Activated naive CD4-positive, alpha-beta T cell treated with anti-CD3 and anti-CD28 coated beads, Interleukin-2, amount 10 ng/mL, durations not matched to agents 7 days and 5 days (primary cell): Measurements from ENCODE around the gene FNDC3A.
"Not testable (repeated sequence)": the region's sequence is repeated elsewhere in the genome, so short reads cannot be mapped to it uniquely, and the experiment has no call there.

Experiments
- CTCF ChIA-PET: fragments of 350-600 bp; sonication (Branson Sonifier 250); formaldehyde crosslinking; loops from one replicate; lab custom pipeline; 2021; ENCODE audit warnings: antibody characterized with exemption; lab: Charles Lee
- DNase-seq: peaks from one replicate; pipeline ENCODE4 v3.0.0-alpha.2; 2020
- H3K27ac Mint-ChIP-seq: one replicate; pipeline ENCODE4 v1.8.0; 2021; ENCODE audit warnings: mild to moderate bottlenecking, moderate library complexity, mixed read lengths
- H3K27me3 Mint-ChIP-seq: one replicate; pipeline ENCODE4 v1.8.0; 2021; ENCODE audit warnings: mild to moderate bottlenecking, mixed read lengths
- H3K36me3 Mint-ChIP-seq: one replicate; pipeline ENCODE4 v1.8.0; 2021; ENCODE audit warnings: mixed read lengths
- H3K4me1 Mint-ChIP-seq: one replicate; pipeline ENCODE4 v1.8.0; 2021; ENCODE audit warnings: mixed read lengths
- H3K4me3 Mint-ChIP-seq: one replicate; pipeline ENCODE4 v1.8.0; 2021; ENCODE audit warnings: mild to moderate bottlenecking, moderate library complexity, mixed read lengths
- H3K9me3 Mint-ChIP-seq: one replicate; pipeline ENCODE4 v1.8.0; 2021; ENCODE audit warnings: mixed read lengths

FNDC3A gene

DNA sequence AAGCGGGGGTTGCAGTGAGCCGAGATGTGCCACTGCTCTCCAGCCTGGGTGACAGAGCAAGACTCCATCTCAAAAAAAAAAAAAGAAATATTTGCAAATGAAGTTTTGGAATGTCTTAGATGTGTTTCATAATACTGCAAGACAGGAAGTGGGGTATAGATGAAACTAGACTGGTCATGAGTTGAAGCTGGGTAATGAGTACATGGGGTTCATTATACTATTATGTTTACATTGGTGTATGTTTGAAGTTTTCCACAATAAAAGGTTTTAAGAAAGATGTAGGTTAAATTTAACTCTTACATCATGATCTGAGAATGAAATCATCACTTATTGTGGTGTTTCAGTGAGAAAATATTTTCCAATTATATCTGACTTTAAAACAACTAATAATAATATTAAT is 19.0 kb downstream of the FNDC3A start:
- Mint-ChIP-seq H3K4me1 (peaks cover 13% of the 10 kb centered on the region), H3K9me3 (peaks cover 29% of the 10 kb centered on the region), H3K36me3 (peaks cover 55% of the 10 kb centered on the region), H3K27me3 (no peaks in the 10 kb centered on the region), H3K4me3 (no peak overlapping the region), H3K27ac (no peak overlapping the region)
- CTCF ChIA-PET = no interaction called here
- no peak for DNase-seq

DNA sequence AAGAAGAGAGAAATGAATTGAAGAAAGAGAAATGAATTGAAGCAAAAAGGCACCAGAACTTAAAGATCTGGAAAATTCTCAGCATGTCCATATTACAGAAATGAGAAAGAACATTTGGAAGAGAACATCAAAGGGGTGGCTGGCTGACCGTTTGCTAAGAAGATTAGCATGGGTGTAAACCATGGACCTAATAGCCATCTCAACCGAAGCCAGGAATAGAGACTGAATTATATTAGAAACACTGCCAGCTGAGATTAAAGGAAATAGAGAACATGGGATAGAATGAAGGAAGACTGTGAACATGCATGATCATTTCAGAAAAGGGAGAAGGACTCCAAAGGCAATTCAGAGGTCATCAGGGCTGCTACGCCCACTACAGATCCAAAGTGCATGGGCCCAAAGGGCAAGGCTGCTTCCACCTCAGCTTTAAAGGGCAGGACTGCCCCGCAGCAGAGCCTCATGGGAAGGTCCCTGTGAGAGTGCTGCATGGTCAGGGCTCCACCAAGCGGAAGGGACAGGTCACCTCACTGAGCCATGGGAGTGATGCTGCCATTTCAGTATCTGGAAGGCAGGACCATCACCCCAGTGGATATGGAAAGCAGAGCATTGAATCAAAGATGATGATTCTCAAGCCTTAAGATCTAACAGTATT is 23.1 kb downstream of the FNDC3A start:
- Mint-ChIP-seq H3K27ac (no peak overlapping the region), H3K4me3 (no peak overlapping the region)

DNA sequence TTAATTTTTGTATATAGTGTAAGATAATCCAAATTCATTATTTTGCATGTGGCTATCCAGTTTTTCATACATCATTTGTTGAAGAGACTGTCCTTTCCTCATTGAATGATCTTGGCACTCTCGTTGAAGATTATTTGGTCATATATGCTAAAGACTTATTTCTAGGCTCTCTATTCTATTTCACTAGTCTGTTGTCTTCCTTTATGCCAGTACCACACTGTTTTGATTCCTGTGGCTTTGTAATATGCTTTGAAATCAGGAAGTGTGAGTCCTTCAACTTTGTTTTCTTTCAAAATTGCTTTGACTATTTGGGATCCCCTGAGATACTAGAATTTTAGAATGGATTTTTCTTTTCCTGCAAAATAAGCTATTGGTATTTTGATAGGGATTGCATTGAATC is 24.5 kb downstream of the FNDC3A start:
- Mint-ChIP-seq H3K36me3 (peaks cover 54% of the 10 kb centered on the region), H3K4me3 (no peak overlapping the region)
- DNase-seq = no peak

More for the DNA sequence above, 23.1 kb downstream of the FNDC3A start:
- H3K4me1 Mint-ChIP-seq = peaks cover 10% of the 10 kb centered on the region
- H3K36me3 Mint-ChIP-seq = peaks cover 60% of the 10 kb centered on the region
- peaks cover 36% of the 10 kb centered on the region for H3K9me3 Mint-ChIP-seq
- CTCF ChIA-PET = no interaction called here
- DNase-seq = no peak
- H3K27me3 Mint-ChIP-seq = no peaks in the 10 kb centered on the region

DNA sequence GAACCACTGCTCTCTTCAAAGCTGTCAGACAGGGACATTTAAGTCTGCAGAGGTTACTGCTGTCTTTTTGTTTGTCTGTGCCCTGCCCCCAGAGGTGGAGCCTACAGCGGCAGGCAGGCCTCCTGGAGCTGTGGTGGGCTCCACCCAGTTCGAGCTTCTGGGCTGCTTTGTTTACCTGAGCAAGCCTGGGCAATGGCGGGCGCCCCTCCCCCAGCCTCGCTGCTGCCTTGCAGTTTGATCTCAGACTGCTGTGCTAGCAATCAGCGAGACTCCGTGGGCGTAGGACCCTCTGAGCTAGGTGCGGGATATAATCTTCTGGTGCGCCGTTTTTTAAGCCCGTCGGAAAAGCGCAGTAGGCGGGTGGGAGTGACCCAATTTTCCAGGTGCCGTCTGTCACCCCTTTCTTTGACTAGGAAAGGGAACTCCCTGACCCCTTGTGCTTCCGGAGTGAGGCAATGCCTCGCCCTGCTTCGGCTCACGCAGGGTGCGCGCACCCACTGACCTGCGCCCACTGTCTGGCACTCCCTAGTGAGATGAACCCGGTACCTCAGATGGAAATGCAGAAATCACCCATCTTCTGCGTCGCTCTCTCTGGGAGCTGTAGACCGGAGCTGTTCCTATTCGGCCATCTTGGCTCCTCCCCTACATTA is 43.4 kb downstream of the FNDC3A start:
- CTCF ChIA-PET, H3K27ac Mint-ChIP-seq, H3K4me1 Mint-ChIP-seq, DNase-seq, H3K4me3 Mint-ChIP-seq, H3K27me3 Mint-ChIP-seq: not testable (repeated sequence)
- peaks cover 30% of the 10 kb centered on the region for H3K36me3 Mint-ChIP-seq
- peaks cover 10% of the 10 kb centered on the region for H3K9me3 Mint-ChIP-seq

More for the DNA sequence above, 24.5 kb downstream of the FNDC3A start:
- CTCF ChIA-PET = no interaction called here
- Mint-ChIP-seq H3K4me1 (peaks cover 4% of the 10 kb centered on the region), H3K27ac (no peak overlapping the region), H3K27me3 (no peaks in the 10 kb centered on the region), H3K9me3 (peaks cover 36% of the 10 kb centered on the region)

DNA sequence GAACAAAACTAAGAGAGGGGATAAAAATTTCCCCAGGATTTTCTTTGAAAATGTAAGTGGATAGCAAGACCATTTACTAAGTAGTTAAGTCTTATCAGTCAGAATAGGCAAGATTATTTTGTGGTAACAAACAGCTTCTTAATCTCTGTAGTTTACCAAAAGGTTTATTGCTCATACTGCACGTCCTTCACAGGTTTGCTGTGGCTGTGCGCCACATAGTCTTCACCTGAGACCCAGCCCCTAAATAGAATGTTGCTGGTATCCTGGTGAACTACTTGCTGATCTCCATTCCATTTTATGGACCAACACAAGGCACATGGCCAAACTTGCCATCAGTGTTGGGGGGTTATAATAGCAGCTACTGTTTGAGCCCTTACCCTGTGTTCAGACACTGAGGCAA is 44.6 kb downstream of the FNDC3A start:
- no peak for DNase-seq
- Mint-ChIP-seq H3K27me3 (no peaks in the 10 kb centered on the region), H3K4me3 (no peak overlapping the region), H3K27ac (no peak overlapping the region), H3K9me3 (peaks cover 10% of the 10 kb centered on the region), H3K4me1 (no peaks in the 10 kb centered on the region), H3K36me3 (peaks cover 32% of the 10 kb centered on the region)
- CTCF ChIA-PET = no interaction called here

DNA sequence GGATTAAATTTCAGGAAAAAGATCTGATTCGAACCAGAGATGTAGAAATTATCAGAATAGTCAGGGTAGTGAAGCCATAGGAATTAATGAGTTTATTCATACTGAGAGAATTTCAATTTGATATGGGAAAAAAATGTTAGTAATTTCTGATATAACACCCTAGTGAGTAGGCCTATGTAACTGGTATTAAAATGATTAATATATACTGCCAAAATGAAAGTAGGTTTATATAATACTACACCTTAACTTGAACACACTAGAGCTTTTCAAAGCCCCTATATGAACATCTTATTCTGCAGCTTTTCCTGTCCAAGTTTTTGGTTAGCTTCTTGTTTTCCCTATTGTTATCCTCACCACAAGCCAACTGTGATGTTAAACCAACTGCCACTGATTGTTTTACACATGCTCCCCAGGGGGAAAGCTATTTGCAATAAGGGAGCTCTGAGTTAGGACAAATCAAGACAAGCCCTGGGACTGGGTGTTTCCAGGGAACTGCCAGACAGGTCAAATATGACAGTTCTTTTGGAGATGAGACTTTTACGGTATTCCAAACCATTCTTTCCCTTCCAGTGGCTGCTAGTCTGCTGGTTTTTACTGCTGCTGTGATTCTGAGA is 45.3 kb downstream of the FNDC3A start:
- Mint-ChIP-seq H3K4me1 (no peaks in the 10 kb centered on the region), H3K9me3 (peaks cover 9% of the 10 kb centered on the region), H3K27me3 (no peaks in the 10 kb centered on the region), H3K36me3 (peaks cover 30% of the 10 kb centered on the region), H3K4me3 (no peak overlapping the region), H3K27ac (no peak overlapping the region)
- CTCF ChIA-PET = interaction anchor here (1.2 kb wide), 1 partner anchor 24 kb away, joined by 3 read pairs; no protein-coding TSS in a partner anchor
- DNase-seq = no peak

DNA sequence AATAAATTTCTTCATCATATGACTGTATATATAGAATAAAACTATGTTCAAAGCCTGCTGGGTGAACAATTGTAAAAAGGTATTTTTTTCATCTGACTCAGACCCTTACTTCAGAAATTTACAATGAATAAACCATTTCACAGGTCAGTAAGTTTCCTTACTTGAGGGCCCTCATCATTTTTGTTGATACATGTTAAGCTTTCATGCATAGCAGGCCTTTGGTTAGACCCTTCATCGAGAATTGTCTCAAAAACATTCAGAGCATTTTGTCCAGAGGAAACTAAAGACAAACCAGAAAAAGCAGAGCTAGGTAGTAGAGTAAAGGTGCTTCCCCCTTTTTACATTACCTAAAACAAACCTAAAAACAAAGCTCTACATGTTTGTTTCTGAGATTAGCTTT is 46.2 kb downstream of the FNDC3A start:
- Mint-ChIP-seq H3K9me3 (peaks cover 9% of the 10 kb centered on the region), H3K4me1 (no peaks in the 10 kb centered on the region), H3K27ac (no peak overlapping the region), H3K36me3 (peaks cover 33% of the 10 kb centered on the region), H3K4me3 (no peak overlapping the region), H3K27me3 (no peaks in the 10 kb centered on the region)
- no peak for DNase-seq
- CTCF ChIA-PET = interaction anchor here (1.2 kb wide), 1 partner anchor 25 kb away, joined by 3 read pairs; no protein-coding TSS in a partner anchor

DNA sequence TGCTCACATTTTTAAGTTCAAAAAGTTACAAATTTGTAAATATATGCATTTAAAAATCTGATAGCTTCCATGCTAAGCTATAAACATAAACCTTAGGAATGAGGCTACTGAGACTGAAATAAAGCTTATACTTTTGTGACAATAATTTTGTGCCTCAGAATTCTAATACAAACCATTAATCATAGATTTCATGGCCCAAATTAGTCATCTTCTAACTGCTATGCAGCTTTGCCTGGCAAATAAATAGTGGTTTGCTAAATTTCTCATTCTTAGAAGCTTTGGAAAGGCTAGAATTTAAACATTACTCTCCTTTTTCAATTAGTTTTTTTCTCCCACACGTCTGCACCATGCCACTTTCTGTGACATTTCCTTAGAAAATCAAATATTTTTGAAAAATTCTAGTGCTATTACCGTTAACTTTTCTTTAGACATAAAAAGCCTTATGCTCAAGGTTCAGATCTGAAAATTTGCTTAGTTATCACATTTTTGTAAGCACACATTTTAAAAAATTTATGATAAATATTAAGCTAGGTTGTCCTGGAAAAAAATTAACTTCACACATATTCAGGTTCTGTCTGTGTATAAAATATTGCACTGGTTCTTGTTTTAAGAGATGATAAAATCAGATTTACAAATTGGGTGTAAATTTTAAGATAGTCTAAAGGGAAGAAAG is 46.9 kb downstream of the FNDC3A start:
- H3K9me3 Mint-ChIP-seq = peaks cover 6% of the 10 kb centered on the region
- no peak for DNase-seq
- no peaks in the 10 kb centered on the region for H3K4me1 Mint-ChIP-seq
- peaks cover 31% of the 10 kb centered on the region for H3K36me3 Mint-ChIP-seq
- no peak overlapping the region for H3K27ac Mint-ChIP-seq
- no peak overlapping the region for H3K4me3 Mint-ChIP-seq
- CTCF ChIA-PET = interaction anchor here (1.2 kb wide), 1 partner anchor 26 kb away, joined by 3 read pairs; no protein-coding TSS in a partner anchor
- no peaks in the 10 kb centered on the region for H3K27me3 Mint-ChIP-seq

DNA sequence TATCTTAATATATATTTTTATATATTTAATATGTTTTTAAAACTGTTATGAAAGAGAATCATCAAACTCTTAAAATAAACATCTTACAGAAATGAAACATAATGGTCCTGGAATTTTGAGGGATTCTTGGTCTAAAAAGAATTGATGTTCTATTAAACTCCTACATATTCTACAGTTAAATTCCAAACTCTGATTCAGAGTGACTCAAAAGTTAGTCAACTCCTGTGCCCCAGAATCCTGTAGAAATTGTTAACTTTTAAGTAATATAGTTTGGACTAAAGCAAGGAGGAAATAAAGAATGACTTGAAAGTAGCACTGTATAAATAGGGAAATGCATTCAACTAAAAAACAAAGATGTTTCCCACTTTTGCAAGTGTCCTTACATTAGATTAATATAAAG is 47.7 kb downstream of the FNDC3A start:
- H3K27ac Mint-ChIP-seq = no peak overlapping the region
- peaks cover 36% of the 10 kb centered on the region for H3K36me3 Mint-ChIP-seq
- H3K4me1 Mint-ChIP-seq = no peaks in the 10 kb centered on the region
- H3K4me3 Mint-ChIP-seq = no peak overlapping the region
- CTCF ChIA-PET = no interaction called here
- peaks cover 7% of the 10 kb centered on the region for H3K9me3 Mint-ChIP-seq
- H3K27me3 Mint-ChIP-seq = no peaks in the 10 kb centered on the region
- no peak for DNase-seq

DNA sequence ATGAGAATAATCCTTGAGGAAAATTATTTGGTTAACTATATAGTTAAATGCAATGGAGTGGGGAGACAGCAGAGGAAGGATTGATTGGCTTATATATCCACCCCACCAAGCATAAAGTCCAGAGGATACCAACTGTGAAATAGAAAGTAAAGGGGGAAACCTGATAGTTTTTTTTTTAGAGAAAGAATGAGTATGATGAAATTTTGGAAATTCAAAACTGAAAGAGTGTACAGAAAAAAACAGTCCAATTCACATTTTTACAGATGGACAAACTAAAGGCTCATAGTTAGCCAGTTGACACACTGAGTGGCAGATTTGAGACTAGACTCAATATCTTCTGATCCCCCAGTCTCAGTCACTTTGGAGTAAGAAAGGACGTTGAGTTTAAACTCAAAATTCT is 51.1 kb downstream of the FNDC3A start:
- no peaks in the 10 kb centered on the region for H3K4me1 Mint-ChIP-seq
- CTCF ChIA-PET = no interaction called here
- H3K9me3 Mint-ChIP-seq = peaks cover 18% of the 10 kb centered on the region
- no peaks in the 10 kb centered on the region for H3K27me3 Mint-ChIP-seq
- DNase-seq = no peak
- H3K36me3 Mint-ChIP-seq = peaks cover 45% of the 10 kb centered on the region
- no peak overlapping the region for H3K4me3 Mint-ChIP-seq
- H3K27ac Mint-ChIP-seq = no peak overlapping the region

DNA sequence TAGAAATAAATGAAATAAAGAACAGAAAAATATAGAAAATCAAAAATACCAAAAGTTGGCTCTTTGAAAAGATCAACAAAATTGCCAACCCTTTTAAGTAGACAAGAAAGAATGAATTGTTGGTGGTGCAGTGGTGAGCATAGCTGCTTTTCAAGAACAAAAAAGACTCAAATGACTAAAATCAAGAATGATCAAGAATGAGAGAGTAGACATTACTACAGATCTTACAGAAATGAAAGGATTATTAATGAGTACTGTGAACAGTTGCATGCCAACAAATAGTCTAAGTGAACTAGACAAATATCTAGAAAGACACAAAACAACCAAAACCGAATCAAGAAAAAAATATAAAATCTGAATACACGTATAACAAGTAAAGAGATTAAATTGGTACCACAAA is 53.9 kb downstream of the FNDC3A start:
- CTCF ChIA-PET = no interaction called here
- no peaks in the 10 kb centered on the region for H3K4me1 Mint-ChIP-seq
- H3K36me3 Mint-ChIP-seq = peaks cover 36% of the 10 kb centered on the region
- H3K4me3 Mint-ChIP-seq = no peak overlapping the region
- peaks cover 13% of the 10 kb centered on the region for H3K9me3 Mint-ChIP-seq
- DNase-seq = no peak
- no peaks in the 10 kb centered on the region for H3K27me3 Mint-ChIP-seq
- H3K27ac Mint-ChIP-seq = no peak overlapping the region

DNA sequence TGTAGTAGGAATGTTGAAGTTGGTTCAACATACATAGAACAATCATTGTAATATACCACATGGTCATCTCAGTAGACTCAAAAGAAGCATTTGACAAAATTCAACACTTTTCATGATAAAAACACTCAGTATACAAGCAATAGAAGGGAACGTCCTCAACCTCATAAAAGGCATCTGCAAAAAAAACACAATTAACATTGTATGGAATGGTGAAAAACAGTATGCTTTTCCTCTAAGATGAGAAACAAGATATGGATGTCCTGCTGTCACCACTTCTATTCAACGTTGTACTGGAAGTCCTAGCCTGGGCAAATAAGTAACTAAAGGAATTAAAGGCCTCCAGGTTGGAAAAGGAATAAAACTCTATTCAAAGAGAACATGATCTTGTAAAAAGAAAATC is 54.5 kb downstream of the FNDC3A start:
- H3K27me3 Mint-ChIP-seq = no peaks in the 10 kb centered on the region
- H3K4me1 Mint-ChIP-seq = no peaks in the 10 kb centered on the region
- H3K4me3 Mint-ChIP-seq = no peak overlapping the region
- peaks cover 36% of the 10 kb centered on the region for H3K36me3 Mint-ChIP-seq
- H3K27ac Mint-ChIP-seq = no peak overlapping the region
- no peak for DNase-seq
- CTCF ChIA-PET = no interaction called here
- peaks cover 13% of the 10 kb centered on the region for H3K9me3 Mint-ChIP-seq

DNA sequence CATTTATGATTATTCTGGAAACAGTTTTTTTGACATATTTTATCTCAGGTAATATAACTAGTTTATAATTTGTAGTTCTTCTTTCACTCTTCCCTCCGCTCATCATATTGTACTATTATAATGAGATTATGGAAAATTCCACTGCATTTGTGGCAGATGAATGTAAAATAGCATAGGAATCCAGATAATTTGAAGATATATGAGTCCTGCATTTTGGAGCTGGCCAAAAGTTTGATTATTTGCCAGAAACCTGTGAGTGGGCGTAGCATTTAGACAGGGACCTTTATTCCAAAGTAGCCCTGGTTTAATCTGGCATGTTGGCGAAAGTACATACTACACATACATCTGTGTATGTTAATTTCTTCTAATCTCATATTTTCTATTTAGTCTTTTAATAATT is 65.2 kb downstream of the FNDC3A start:
- Mint-ChIP-seq H3K27me3 (no peaks in the 10 kb centered on the region), H3K9me3 (no peaks in the 10 kb centered on the region), H3K4me3 (no peak overlapping the region), H3K27ac (no peak overlapping the region), H3K4me1 (no peaks in the 10 kb centered on the region), H3K36me3 (peaks cover 28% of the 10 kb centered on the region)
- DNase-seq = no peak
- CTCF ChIA-PET = no interaction called here

DNA sequence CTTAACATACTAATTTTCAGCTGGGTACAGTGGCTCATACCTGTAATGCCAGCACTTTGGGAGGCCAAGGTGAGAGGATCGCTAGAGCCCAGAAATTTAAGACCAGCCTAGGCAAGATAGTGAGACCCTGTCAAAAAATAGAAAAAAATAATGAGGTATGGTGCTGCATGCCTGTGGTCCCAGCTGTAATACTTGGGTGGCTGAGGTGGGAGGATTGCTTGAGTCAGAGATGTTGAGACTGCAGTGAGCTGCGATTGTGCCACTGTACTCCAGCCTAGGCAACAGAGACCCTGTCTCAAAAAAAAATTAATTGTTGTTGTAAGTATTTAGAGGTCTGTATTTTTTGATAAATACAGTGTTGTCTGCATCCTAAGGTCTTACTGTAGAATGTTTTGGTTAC is 66.8 kb downstream of the FNDC3A start:
- Mint-ChIP-seq H3K27me3 (no peaks in the 10 kb centered on the region), H3K27ac (no peak overlapping the region)

More for the DNA sequence above, 66.8 kb downstream of the FNDC3A start:
- no peak for DNase-seq
- CTCF ChIA-PET = no interaction called here
- Mint-ChIP-seq H3K4me3 (no peak overlapping the region), H3K36me3 (peaks cover 32% of the 10 kb centered on the region), H3K4me1 (no peaks in the 10 kb centered on the region), H3K9me3 (no peaks in the 10 kb centered on the region)
